Gastrocnemius medialis (tissue), 4 donors: ENCODE data around the gene CLEC2L.

Source experiments
- CTCF ChIP-seq, 5 experiments: fragments of 450-650 bp in 3 of 5; fragments of 200-600 bp in 2 of 5; sonication (generic) in 2 of 5; IDR thresholded peaks in 4 of 5; conservative IDR thresholded peaks in 1 of 5; 1 replicate in 4 of 5; 2 replicates in 1 of 5; pipeline ENCODE4 v1.5.1; 2016 to 2019; ENCODE audit warnings: antibody characterized with exemption in 5 of 5, mild to moderate bottlenecking in 3 of 5, moderate library complexity in 3 of 5
- POLR2A ChIP-seq, 2 donors: fragments of 450-650 bp; IDR thresholded peaks; one replicate each; pipeline ENCODE4 v1.6.1; 2017; ENCODE audit warnings: antibody characterized with exemption in 2 of 2, mild to moderate bottlenecking in 2 of 2, moderate library complexity in 2 of 2

GRCh38 chr7:139523968-139524815 lies 707 bp downstream of the CLEC2L start:
- TF ChIP-seq POLR2A (IDR thresholded peaks at IDR 0.05) (no peak), CTCF (IDR thresholded peaks at IDR 0.05 in 4 of 5, conservative IDR thresholded peaks at IDR 0.05 in 1 of 5) (no peak)
